NCI-H460 (cell line): Measurements from ENCODE around the gene KAZN. TPM values are rescaled to one million over a fixed set of nuclear protein-coding genes. Genes with fewer than 3 reads are reported as not detected.

Experiments
- DNase-seq: peaks from one replicate; pipeline ENCODE4 v3.0.0-alpha.2; 2016; ENCODE audit warnings: low read depth; ENCODE audit errors: extremely low read depth
- total RNA-seq: library from RNA; depleted of rRNA; stranded (reverse); fragments of >200 nt; shearing (Covaris generic); gene quantifications from 2 replicates; pipeline ENCODE4 v1.2.3, GENCODE V29; 2014

The KAZN gene
- total RNA-seq, 1 experiment from 2014 or later: 1.9 TPM

DNA sequence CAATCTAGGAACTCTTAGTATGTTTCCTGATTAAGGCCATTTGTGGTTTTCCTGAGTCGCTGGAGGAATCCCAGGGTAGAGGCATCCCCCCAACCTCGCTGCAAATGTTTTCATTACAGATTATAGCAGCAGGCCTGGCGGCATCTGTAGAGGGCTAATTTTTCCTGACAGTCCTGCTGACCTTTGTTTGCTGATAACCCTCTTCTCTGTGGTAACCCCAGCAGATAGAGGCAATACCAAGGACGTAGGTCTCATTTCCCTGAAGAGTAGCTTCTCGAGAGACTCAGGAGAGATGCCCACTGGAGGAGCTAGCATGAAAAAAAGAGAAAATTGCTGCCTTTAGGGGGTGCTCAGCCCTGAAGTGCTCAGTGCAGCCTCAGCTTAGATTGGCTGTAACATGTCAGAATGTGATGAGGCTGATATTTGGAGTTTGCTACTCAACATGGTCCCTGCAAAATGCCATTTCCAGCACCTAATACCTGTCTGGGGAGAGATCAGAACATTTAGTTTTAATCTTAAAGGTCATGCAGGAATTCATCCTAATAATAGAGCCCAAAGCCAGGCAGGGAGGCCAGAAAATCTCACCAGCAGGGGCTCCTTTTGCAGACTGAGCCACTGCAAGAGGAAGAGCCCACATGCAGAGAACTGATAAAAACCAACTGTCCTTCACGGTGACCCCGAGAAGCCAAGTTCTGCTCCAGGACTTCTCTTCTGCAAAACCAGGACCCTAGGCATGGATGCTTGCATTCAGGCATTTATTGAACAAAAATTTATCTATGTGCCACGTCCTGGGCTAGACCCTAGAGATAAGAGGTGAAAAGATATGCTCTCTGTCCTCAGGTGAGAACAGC is 184.5 kb downstream of the KAZN start:
- no peak for DNase-seq

DNA sequence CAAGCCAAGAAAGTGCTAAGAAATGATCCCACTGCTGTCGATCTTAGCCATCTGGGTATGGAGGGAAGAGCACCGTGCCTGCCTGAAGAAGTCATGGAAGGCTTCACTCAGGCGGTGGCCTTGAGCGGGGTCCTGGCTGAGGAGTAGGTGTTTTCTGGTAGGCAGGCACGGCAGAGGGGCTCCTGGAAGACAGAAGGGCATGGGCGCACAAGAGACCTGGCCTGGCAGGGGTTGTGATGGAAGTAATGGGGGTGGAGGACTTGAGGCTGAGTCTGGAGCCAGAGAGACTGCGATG is 185.1 kb downstream of the KAZN start:
- no peak for DNase-seq

DNA sequence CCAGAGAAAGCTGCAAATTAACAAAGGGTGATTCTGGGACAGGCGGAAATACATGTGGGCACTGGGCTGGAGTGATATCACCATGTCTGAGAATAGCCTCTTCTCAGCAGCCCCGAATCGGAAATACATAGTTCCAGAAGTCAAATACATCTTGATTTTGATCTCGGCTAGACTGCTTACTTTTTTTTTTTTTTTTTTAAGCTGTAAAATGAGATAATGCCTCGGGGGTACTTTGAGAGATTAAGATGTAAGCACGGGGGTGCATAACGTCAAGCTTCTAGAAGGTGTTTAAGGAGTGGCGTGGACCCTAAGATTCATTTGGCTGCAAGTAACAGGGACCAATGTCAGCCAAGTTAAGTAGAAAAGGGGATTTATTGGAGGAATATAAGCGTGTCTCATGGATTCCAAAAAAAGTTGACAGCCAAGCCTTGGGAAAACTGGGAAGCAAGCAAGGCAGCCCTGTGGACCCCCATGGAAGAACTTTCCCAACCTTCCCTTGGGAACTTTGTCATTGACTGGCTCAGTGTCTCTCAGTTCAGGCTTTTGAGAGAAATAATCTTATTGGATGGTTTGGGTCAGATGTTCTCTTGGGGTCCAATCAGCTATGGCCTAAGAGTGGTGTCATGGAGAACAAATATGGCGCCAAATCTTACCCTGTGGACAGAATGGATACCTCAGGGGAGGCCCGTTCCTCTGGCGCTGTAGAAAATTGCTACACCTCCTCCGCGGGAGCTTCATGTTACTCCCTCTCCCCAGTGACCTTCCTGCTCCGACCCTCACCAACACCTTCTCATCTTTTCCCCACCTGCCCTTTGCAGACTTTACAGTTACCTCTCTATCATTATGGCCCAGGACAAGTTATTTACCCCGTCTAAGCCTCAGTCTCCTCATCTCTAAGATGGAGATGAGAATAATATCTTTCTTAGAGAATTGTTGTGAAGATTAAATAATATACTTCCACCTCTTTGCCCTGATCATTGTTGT is 186.6 kb downstream of the KAZN start:
- no peak for DNase-seq

DNA sequence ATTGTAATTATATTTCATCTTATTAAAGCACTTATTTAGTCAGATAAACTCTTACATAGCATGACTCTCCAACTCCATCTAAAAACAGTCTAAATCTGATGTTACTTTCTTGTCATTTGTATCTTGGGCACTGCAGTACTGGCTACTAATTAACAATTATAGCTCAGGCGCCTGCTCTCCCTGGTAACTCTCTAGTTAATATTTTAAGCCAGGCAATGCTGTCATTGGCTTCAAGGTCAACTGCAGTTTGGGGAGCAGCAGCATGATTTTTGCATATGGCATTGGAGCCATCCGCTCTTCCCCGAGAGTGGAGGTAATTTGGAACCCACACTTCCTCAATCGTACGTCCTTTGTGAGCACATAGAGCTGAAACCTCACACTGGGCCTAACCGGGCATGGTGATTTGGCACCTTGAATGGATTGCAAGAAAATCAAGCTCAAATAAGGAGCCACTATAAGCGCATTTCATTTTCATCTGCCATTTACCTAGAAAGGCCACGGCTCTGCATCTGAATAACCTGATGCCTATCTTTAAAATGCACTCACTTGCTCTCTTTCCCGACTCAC is 187.7 kb downstream of the KAZN start:
- no peak for DNase-seq

DNA sequence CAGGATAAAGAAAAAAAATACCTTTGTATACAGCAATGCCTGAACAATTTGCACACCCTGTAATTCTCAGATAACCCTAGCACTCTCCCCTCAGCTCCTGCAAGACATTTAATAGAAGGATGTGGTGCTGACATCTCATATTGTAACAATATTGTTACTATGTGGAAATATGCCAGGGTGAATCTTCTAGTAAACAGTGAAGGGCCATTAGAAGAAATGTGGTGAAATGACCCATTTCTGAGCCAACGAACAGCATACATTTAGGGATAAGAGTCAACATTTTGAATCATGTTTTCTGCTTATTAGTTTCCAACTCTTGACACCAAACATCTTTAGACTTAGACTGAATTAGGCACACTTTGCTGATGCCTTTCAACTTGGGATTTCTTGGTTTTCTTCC is 188.2 kb downstream of the KAZN start:
- DNase-seq: no peak

DNA sequence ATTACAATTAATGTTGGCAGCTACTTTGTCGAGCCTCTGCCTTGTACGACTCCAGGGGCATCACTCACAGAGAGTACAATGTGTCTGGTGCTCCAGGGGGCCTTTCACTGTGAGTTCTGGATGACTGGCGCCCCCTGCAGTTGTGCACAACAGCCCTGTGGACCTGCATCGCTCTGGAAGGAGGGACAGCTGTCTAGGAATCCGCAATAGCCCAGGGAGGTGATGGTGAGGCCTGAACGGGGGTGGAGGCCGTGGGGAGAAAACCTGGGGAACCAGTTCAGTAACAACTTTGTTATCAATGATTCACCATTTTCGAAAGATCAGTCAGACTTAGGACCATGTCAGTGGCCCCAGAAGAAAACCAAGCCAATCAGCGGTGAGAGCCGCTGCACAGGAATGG is 189.1 kb downstream of the KAZN start:
- no peak for DNase-seq

DNA sequence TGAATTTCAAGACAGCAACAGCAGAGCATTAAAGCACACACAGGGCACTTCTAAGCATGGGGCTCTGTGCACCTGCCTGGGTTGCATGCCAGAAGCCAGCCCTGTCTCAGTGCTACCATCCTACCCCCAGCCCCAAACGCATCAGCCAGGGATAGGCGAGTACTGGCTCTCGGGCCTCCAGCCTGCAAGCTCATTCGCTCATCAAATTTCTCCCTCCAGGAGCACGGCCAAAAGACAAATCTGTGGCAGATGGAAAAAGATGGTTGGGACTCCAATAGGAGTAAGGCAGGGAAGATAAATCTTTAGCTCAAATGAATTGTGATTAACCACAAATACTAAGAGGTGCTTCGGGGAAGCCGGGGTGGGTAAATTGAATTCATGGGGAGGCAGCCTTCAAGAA is 189.6 kb downstream of the KAZN start:
- no peak for DNase-seq

DNA sequence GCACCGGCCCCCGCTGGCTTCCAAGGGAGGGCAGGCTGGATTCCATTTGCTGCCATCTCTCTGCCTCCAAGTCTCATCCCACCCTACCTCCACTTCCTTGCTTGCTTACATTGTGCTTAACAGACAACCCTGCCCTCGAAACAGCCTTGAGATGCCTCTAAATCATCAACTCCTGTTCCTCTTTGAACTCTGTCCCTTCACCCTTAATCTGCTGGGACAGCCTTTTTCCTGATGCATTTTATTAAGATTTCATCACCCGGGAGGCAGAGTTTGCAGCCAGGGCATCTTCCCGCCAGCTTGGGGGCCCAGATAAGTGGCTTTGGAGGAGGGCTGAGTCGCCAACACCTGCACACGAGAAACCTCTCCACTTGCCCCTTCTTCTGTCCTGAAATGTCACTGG is 192.5 kb downstream of the KAZN start:
- DNase-seq: no peak

DNA sequence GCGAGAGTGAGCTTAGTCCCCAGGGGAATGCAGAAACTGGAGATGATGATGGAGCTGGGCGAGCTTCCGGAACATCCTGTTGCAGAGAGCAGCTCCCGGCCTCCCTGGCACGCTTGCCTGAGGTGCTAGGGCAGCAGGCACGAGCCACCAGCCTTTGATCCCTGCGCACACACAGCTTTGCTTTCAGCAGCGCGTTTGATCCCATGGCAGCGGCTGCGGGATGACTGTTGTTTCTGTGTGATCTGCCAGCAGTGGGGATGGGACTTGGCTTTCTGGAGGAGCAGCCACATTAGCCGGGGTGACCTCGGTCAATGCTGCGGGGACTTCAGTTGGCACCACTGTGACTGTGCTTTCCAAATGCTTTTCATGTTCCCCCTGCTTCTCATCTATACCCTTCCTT is 193.2 kb downstream of the KAZN start:
- DNase-seq: no peak

DNA sequence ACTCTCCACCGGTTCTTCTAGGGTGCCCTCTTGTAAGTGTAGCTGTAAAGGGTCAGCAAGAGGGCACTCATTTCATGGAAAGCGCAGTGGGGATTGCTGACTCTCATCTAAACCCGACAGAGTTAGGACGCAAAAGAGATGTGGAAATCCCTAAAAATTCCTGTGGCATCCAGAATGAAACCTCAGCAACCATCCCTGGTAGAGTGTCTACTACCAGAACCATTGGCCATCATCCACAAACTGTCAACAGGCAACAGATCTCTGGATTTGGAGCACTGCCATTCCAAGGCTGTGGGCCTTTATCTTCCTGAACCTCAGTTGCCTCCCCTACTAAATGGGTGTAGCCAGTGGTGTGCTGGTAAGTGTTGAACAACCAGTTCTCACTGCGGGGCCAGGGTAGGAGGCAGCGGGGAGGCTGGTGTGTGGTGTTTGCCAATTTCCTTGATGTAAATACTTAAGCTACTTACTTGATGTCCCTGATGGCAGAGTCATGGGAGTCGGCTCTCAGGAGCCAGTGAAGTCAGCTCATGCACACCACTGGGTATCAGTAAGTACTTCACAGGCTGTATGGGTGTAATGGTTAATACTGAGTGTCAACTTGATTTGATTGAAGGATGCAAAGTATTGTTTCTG is 195.8 kb downstream of the KAZN start:
- DNase-seq: no peak

DNA sequence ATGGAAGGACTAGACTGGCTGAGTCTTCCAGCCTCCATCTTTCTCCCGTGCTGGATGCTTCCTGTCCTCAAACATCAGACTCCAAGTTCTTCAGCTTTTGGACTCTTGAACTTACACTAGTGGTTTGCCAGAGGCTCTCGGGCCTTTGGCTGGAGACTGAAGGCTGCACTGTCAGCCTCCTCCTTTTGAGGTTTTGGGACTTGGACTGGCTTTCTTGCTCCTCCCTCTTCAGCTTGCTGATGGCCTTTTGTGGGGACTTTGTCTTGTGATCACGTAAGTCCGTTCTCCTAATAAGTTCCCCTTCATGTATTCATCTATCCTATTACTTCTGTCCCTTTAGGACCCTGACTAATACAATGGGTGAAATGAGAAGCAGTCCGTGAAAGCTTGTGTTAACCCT is 196.4 kb downstream of the KAZN start:
- DNase-seq: no peak

DNA sequence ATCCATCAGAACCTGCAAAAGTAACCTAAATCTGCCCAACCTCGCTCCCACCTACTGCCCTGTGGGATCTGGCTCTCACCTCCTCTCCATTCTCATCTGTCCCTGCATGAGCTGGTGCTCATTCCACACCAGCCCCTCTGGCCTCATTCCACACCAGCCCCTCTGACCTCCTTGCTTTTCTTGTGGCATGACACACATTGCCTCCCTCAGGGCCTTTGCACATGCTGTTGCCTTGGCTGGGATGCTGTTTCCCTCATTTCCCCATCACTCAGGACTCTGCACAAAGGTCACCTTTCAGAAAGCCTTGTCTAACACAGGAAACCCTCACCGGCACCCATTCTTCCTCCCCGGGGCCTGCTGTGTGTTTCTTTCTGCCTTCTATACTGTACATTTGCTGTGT is 197.1 kb downstream of the KAZN start:
- no peak for DNase-seq

DNA sequence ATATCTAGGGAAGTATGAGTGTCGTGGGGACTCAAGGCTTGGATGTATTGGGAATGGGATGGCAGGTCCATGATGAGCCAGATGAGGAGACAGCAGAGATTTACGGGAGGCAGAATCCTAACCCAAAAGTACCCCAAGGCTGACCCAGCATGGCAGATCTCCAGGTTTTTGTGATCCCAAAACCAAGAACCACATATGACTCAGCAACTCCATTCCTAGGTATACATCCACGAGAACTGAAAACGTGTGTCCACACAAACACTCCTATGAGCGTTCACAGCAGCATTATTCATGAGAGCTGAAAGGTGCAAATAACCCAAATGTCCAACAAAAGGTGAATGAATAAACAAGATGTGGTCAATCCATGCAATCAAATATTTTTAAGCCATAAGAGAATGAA is 201.5 kb downstream of the KAZN start:
- DNase-seq: no peak

DNA sequence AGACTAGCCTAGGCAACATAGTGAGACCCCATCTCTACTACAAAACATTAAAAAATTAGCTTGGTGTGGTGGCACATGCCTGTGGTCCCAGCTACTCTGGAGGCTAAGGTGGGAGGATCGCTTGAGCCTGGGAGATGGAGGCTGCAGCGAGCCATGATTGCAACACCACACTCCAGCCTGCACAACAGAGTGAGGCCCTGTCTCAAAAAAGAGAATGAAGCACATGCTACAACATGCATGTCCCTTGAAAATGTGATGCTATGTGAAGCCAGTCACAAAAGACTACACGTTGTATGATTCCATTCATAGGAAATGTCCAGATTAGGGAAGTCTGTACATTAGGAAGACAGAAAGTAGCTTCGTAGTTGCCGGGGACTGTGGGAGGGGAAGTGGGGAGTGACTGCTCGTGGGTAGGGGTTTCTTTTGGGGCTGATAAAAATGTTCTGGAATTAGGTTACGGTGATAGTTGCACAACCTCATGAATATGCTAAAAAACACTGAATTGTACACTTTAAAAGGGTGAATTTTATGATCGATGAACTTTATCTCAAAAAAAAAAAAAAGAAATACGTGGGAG is 202.1 kb downstream of the KAZN start:
- no peak for DNase-seq

DNA sequence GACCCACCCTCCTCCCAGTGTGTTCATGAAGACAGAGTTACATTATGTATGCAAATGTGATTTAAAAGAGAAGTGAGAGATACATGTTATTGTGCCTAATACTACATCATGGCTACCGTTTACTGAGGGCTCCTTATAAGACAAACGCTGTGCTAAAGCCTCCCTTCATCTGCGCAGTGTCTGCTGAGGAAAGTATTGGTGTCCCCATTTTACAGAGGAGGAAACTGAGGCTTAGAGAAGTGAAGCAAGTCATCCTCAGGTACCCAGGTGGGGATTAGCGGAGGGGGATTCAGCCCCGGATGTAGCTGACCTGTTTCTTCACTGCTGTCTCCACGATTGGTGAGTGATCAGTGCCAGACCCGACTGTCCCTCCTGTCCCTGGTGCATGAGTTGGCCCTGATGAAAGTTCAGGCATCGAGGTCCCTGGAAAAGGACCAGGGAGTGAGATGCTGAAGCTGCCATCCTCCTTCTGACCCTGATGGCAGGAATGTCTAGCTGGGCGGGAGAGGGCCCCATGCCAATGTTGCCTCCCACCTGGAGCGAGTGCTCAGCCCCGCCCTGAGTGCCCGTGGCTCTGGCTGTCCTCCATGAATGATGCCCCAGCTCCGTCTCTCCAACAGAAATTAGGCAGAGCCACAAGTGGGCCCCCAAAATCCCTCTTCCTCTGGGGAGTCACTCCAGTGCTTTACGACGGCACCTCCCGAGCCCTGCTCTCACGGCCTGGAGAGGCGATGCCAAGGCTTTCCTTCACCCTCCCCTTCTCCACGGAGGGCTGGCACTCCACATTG is 204.7 kb downstream of the KAZN start:
- no peak for DNase-seq

DNA sequence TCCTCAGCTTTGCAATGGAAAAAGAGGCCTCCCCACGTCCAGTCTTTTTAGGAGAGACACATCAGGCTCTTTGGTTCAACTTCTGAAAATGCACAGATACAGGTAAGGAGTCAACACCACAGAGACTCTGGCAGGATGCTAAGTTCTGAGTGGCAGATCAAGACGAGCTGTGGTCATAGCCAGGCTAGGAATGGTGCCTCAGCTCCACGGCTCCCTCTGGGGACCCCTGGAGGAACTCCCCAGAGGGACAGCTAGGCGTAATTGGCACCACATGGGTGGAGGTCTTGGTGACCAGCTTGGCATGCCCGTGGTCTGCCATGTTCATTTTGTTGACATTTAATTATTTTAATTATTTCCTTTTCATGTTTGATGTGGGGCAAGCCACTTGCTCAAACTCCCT is 206.1 kb downstream of the KAZN start:
- DNase-seq: no peak

DNA sequence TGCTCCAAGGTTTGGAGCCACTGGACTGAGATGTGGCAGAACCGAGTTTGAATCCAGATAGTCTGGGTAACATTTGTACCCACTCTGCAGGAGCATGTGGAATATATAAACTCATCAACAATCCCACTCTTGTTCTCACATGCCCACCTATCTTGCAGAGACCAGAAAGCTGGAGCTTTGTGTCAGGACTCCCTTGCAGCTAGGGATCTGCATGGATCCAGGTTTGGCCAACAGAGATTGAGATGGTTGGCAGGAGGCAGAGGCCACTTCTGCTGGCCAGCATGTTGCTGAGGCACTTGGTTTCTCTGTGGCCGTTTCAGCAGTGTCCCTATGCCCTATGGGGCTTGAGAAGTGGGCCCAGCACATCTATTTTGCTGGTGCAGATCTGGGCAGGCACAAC is 208.3 kb downstream of the KAZN start:
- DNase-seq: no peak

DNA sequence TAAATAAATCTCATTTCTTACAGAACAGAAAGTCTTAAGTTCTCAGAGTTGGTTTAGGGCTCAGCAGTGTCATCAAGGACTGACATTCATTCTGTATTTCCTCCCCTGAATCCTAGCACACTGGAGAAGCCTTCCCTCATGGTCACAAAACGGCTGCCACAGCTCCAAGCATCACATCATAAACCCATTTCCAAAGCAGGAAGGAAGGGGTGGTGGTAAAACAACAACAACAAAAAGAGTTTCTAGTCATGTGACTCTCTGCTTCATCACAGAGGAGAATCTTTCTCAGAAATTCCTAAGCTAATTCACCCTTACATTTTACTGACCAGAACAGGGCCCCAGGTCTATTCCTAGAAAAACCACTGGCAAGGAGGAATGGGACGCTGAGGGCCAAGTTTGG is 210.3 kb downstream of the KAZN start:
- DNase-seq: no peak

DNA sequence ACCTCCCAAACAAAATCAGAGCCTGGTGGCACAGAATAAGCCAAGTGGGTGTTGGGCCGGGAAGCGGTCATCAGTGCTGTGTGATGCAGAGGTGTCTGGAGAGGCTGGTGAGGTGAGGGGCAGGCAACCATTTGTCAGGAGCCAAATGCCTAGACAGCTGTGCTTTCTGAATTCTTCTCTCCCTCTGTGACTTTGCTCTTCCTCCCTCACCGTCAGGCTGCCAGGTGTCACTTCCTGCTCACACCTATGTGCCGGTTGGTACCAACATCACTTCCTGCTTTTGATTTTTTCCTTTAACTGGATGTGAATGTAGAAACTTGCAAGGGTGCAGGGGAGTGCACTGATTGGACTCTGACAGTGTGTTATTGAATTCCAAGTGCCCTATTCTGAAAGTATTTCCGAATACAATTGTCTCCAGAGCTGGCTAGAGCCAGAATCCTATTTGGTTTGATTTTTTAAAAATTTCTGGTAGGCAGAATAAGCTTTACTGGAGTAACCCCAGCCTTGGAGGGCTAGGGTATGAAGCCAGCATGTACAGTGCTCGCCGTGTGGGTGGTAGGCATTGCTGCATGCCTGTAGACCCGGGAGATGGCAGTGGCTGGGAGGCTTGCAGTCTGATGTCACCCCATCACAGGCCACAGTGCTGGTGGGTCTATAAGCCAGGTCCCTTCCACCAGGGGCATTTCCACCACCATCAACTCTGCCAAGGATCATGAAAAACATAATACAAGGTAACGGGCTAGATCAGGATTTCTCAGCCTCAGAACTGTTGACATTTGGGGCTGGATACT is 210.9 kb downstream of the KAZN start:
- DNase-seq: no peak
